HG03139 (cell line): ENCODE measurements around the gene FCN3.
A peak's percentile ranks its signal among the peaks of the same experiment; 100 is the strongest.

Experiments used
- ATAC-seq: cut with Tn5 transposase; IDR thresholded peaks from one replicate; pipeline ENCODE4 v1.9.1; 2021; ENCODE audit not compliant: unreplicated experiment

The FCN3 gene

GRCh38 chr1:27343639-27344025 is 31.0 kb downstream of the FCN3 start:
- ATAC-seq = no peak

- ATAC-seq = no peak
Measured at GRCh38 chr1:27342778-27343638, 31.6 kb downstream of the FCN3 start.

- ATAC-seq = no peak
Measured at GRCh38 chr1:27342391-27342777, 32.2 kb downstream of the FCN3 start.

- no peak for ATAC-seq
Measured at GRCh38 chr1:27341525-27342252, 32.9 kb downstream of the FCN3 start, which contains the start of gene SYTL1. TSS of gene SYTL1 (plus strand) at chr1:27342022. CDS start at chr1:27345335, 3,313 bp downstream.

GRCh38 chr1:27339213-27339612 is 35.4 kb downstream of the FCN3 start:
- ATAC-seq = no peak

- ATAC-seq = no peak
Measured at GRCh38 chr1:27338751-27339150, 35.9 kb downstream of the FCN3 start.

- no peak for ATAC-seq
Measured at GRCh38 chr1:27336756-27337155, 37.9 kb downstream of the FCN3 start.

GRCh38 chr1:27335506-27336422 is 38.9 kb downstream of the FCN3 start:
- no peak for ATAC-seq

GRCh38 chr1:27333717-27334279 is 40.8 kb downstream of the FCN3 start:
- no peak for ATAC-seq

- no peak for ATAC-seq
Measured at GRCh38 chr1:27332536-27333281, 41.9 kb downstream of the FCN3 start.

- ATAC-seq = no peak
Measured at GRCh38 chr1:27331922-27332321, 42.7 kb downstream of the FCN3 start.

GRCh38 chr1:27331426-27331825 is 43.2 kb downstream of the FCN3 start:
- no peak for ATAC-seq

- ATAC-seq = no peak
Measured at GRCh38 chr1:27330786-27331185, 43.8 kb downstream of the FCN3 start.

- no peak for ATAC-seq
Measured at GRCh38 chr1:27327964-27328363, 46.7 kb downstream of the FCN3 start.

- no peak for ATAC-seq
Measured at GRCh38 chr1:27325286-27325685, 49.3 kb downstream of the FCN3 start.

- ATAC-seq = no peak
Measured at GRCh38 chr1:27322569-27323240, 51.9 kb downstream of the FCN3 start.

GRCh38 chr1:27321813-27322568 is 52.6 kb downstream of the FCN3 start, which contains the start of gene TMEM222:
TSS of gene TMEM222 (plus strand) at chr1:27322163. CDS start at chr1:27322198, 35 bp downstream.
- ATAC-seq = peak; percentile 89
